ENCODE results near the gene ZNF439. TPM values are rescaled to one million over a fixed set of nuclear protein-coding genes. Genes with fewer than 3 reads are reported as not detected.
"Not testable (repeated sequence)": the region's sequence is repeated elsewhere in the genome, so short reads cannot be mapped to it uniquely, and the experiment has no call there.

The ZNF439 gene
- total RNA-seq, 2 donors from 2014 or later, result 13.8 to 28.2 TPM

- no peak overlapping the region for H3K4me3 ChIP-seq
- H3K27ac ChIP-seq, result no peak overlapping the region
- TF ChIP-seq CTCF (IDR thresholded peaks at IDR 0.05), result no peak
- ATAC-seq (ENCODE audit: insufficient number of reproducible peaks, low FRiP score, low read depth), result no peak
- H3K36me3 ChIP-seq, result no peaks in the 10 kb centered on the region
- no peaks in the 10 kb centered on the region for H3K9me3 ChIP-seq
- H3K4me1 ChIP-seq (ENCODE audit: control insufficient read depth in 1 of 2, low read depth in 2 of 2), result peaks cover 0 to 4% of the 10 kb centered on the region in 2 donors
- no peaks in the 10 kb centered on the region for H3K27me3 ChIP-seq (replicated peaks; ENCODE audit: insufficient read depth)
- no peak for DNase-seq (ENCODE audit: low spot score)
Measured at GRCh38 chr19:11843722-11844121, 4.8 kb upstream of the ZNF439 start.

GRCh38 chr19:11847615-11848014 is 911 bp upstream of the ZNF439 start:
- not testable (repeated sequence) for H3K27ac ChIP-seq

GRCh38 chr19:11848200-11848593 is 329 bp upstream of the ZNF439 start:
- Histone ChIP-seq H3K4me1 (ENCODE audit: control insufficient read depth in 1 of 2, low read depth in 2 of 2) (peaks cover 0 to 15% of the 10 kb centered on the region in 2 donors), H3K27me3 (replicated peaks; ENCODE audit: insufficient read depth) (no peaks in the 10 kb centered on the region), H3K9me3 (peaks cover 2% of the 10 kb centered on the region), H3K4me3 (peak overlapping the region; percentile 79), H3K27ac (peak overlapping the region; percentile 3 to 54), H3K36me3 (peaks cover under 1% of the 10 kb centered on the region)
- DNase-seq (ENCODE audit: low spot score), result no peak
- peak; percentile 28 for ATAC-seq (ENCODE audit: insufficient number of reproducible peaks, low FRiP score, low read depth)
- no peak for TF ChIP-seq CTCF (IDR thresholded peaks at IDR 0.05)

More at GRCh38 chr19:11847615-11848014, 911 bp upstream of the ZNF439 start:
- not testable (repeated sequence) for H3K9me3 ChIP-seq; H3K27me3 ChIP-seq (replicated peaks; ENCODE audit: insufficient read depth); H3K36me3 ChIP-seq; ATAC-seq (ENCODE audit: insufficient number of reproducible peaks, low FRiP score, low read depth); DNase-seq (ENCODE audit: low spot score); H3K4me3 ChIP-seq
- H3K4me1 ChIP-seq (ENCODE audit: control insufficient read depth in 1 of 2, low read depth in 2 of 2), result peaks cover 0 to 15% of the 10 kb centered on the region in 2 donors

GRCh38 chr19:11850289-11850688 is 1.8 kb downstream of the ZNF439 start:
- not testable (repeated sequence) for DNase-seq (ENCODE audit: low spot score); H3K4me3 ChIP-seq; ATAC-seq (ENCODE audit: insufficient number of reproducible peaks, low FRiP score, low read depth); H3K27ac ChIP-seq; H3K9me3 ChIP-seq; H3K27me3 ChIP-seq (replicated peaks; ENCODE audit: insufficient read depth)
- Histone ChIP-seq H3K4me1 (ENCODE audit: control insufficient read depth in 1 of 2, low read depth in 2 of 2) (peaks cover 0 to 15% of the 10 kb centered on the region in 2 donors), H3K36me3 (peaks cover 10% of the 10 kb centered on the region)

GRCh38 chr19:11853358-11853757 is 4.8 kb downstream of the ZNF439 start:
- TF ChIP-seq CTCF (IDR thresholded peaks at IDR 0.05), result no peak
- DNase-seq (ENCODE audit: low spot score) (no peak), ATAC-seq (ENCODE audit: insufficient number of reproducible peaks, low FRiP score, low read depth) (no peak)
- H3K4me1 ChIP-seq (ENCODE audit: control insufficient read depth in 1 of 2, low read depth in 2 of 2), result peaks cover 0 to 11% of the 10 kb centered on the region in 2 donors
- H3K4me3 ChIP-seq, result no peak overlapping the region
- H3K27ac ChIP-seq, result no peak overlapping the region
- H3K9me3 ChIP-seq, result peaks cover 18% of the 10 kb centered on the region
- no peaks in the 10 kb centered on the region for H3K27me3 ChIP-seq (replicated peaks; ENCODE audit: insufficient read depth)
- peaks cover 23% of the 10 kb centered on the region for H3K36me3 ChIP-seq

- H3K9me3 ChIP-seq, result peaks cover 50% of the 10 kb centered on the region
- no peaks in the 10 kb centered on the region for H3K4me1 ChIP-seq (ENCODE audit: control insufficient read depth in 1 of 2, low read depth in 2 of 2)
- no peak overlapping the region for H3K4me3 ChIP-seq
- H3K27ac ChIP-seq, result no peak overlapping the region
- TF ChIP-seq CTCF (IDR thresholded peaks at IDR 0.05), result no peak
- H3K36me3 ChIP-seq, result peaks cover 35% of the 10 kb centered on the region
- DNase-seq (ENCODE audit: low spot score) (no peak), ATAC-seq (ENCODE audit: insufficient number of reproducible peaks, low FRiP score, low read depth) (no peak)
- H3K27me3 ChIP-seq (replicated peaks; ENCODE audit: insufficient read depth), result no peaks in the 10 kb centered on the region
Measured at GRCh38 chr19:11856596-11857250, 8.2 kb downstream of the ZNF439 start.
